NOMO-1 (cell line): ENCODE data around the gene TMEM201.

Source experiments
- DNase-seq, 2 experiments: peaks; one replicate each; lab custom pipeline; 2025; ENCODE audit not compliant: unreplicated experiment in 2 of 2; lab: John Stamatoyannopoulos, UW

Gene TMEM201

GRCh38 chr1:9577423-9577822 lies 11.3 kb upstream of the TMEM201 start:
- DNase-seq, result no peak

GRCh38 chr1:9580942-9581341 lies 7.8 kb upstream of the TMEM201 start:
- DNase-seq, result no peak

GRCh38 chr1:9586147-9586766 lies 2.5 kb upstream of the TMEM201 start:
- no peak for DNase-seq

- peak in 1 of 2 experiments; percentile 17 for DNase-seq
Measured at GRCh38 chr1:9589144-9589718, 520 bp downstream of the TMEM201 start.

GRCh38 chr1:9589719-9590157 lies 1.0 kb downstream of the TMEM201 start:
- DNase-seq, result no peak

- DNase-seq, result no peak
Measured at GRCh38 chr1:9590201-9590600, 1.5 kb downstream of the TMEM201 start.

GRCh38 chr1:9590945-9591668 lies 2.4 kb downstream of the TMEM201 start:
- peak; percentile 13 to 15 for DNase-seq

- no peak for DNase-seq
Measured at GRCh38 chr1:9591669-9592509, 3.2 kb downstream of the TMEM201 start.

- no peak for DNase-seq
Measured at GRCh38 chr1:9592510-9593075, 3.9 kb downstream of the TMEM201 start.

- DNase-seq, result no peak
Measured at GRCh38 chr1:9593147-9593491, 4.4 kb downstream of the TMEM201 start.

GRCh38 chr1:9593492-9594465 lies 5.1 kb downstream of the TMEM201 start:
- DNase-seq, result peak; percentile 75 to 76

- DNase-seq, result no peak
Measured at GRCh38 chr1:9594471-9595155, 5.9 kb downstream of the TMEM201 start.

GRCh38 chr1:9595156-9595967 lies 6.7 kb downstream of the TMEM201 start:
- no peak for DNase-seq

- no peak for DNase-seq
Measured at GRCh38 chr1:9595968-9596340, 7.2 kb downstream of the TMEM201 start.

GRCh38 chr1:9596415-9597123 lies 7.9 kb downstream of the TMEM201 start:
- no peak for DNase-seq

GRCh38 chr1:9597361-9598315 lies 8.9 kb downstream of the TMEM201 start:
- no peak for DNase-seq

GRCh38 chr1:9598316-9598700 lies 9.6 kb downstream of the TMEM201 start:
- no peak for DNase-seq
